Endothelial cell of umbilical vein (primary cell): ENCODE results near the gene RBMS2. TPM values are rescaled to one million over a fixed set of nuclear protein-coding genes. Genes with fewer than 3 reads are reported as not detected.

Experiments used
- BruUV-seq: library from RNA; stranded (reverse); fragments of 400-500 nt; replicated peaks from 2 replicates; lab custom pipeline; 2021; lab: Mats Ljungman, UMichigan
- CTCF ChIA-PET: fragments of 300-600, 350-600 bp; sonication (Branson Sonifier 250); formaldehyde crosslinking; loops from one replicate; lab custom pipeline; 2021; ENCODE audit warnings: antibody characterized with exemption, inconsistent platforms; lab: Charles Lee
- POLR2A ChIA-PET: fragments of 300-600, 350-600 bp; sonication (Branson Sonifier 250); formaldehyde crosslinking; loops from one replicate; lab custom pipeline; 2021; ENCODE audit warnings: antibody characterized with exemption, inconsistent platforms; lab: Charles Lee
- DNase-seq: peaks from one replicate; pipeline ENCODE4 v3.0.0-alpha.2; 2011; ENCODE audit warnings: low read depth, low spot score
- FAIRE-seq: peaks from 2 replicates; lab custom pipeline; 2011; peaks lifted over from hg19 to GRCh38; lab: Jason Lieb, UNC
- H2AFZ ChIP-seq: 2 replicates; pipeline ENCODE4 v1.6.0; 2012; ENCODE audit warnings: low read depth, low read length, control low read depth, inconsistent platforms
- H3K27ac ChIP-seq: 2 replicates; pipeline ENCODE4 v1.5.1; 2011; ENCODE audit warnings: low read depth, mild to moderate bottlenecking, control low read depth, low read length, moderate library complexity; ENCODE audit not compliant: insufficient read depth
- H3K27me3 ChIP-seq, 2 experiments: 2 replicates each; pipeline versions ENCODE4 v1.6.0 to v1.6.1; 2011; ENCODE audit warnings: low read length in 2 of 2, mixed read lengths in 1 of 2; ENCODE audit not compliant: control insufficient read depth in 2 of 2, insufficient read depth in 2 of 2
- H3K36me3 ChIP-seq, 2 experiments: 2 replicates in 1 of 2; 3 replicates in 1 of 2; pipeline ENCODE4 v1.5.1; 2011; ENCODE audit warnings: low read length in 2 of 2, mild to moderate bottlenecking in 1 of 2, moderate library complexity in 1 of 2; ENCODE audit not compliant: control insufficient read depth in 2 of 2, insufficient read depth in 2 of 2; ENCODE audit errors: extremely low read depth in 1 of 2
- H3K4me1 ChIP-seq: 3 replicates; pipeline ENCODE4 v1.5.1; 2011; ENCODE audit warnings: mild to moderate bottlenecking, low read length; ENCODE audit not compliant: control insufficient read depth, insufficient read depth; ENCODE audit errors: extremely low read depth
- H3K4me2 ChIP-seq: 2 replicates; pipeline ENCODE4 v1.6.1; 2011; ENCODE audit warnings: low read length, control low read depth, mixed read lengths; ENCODE audit not compliant: insufficient read depth
- H3K4me3 ChIP-seq, 3 experiments: fragments of 200-600 bp in 1 of 3; sonication (generic), shearing (Covaris generic) in 1 of 3; replicated peaks in 1 of 3; 2 replicates each; pipeline ENCODE4 v1.5.1; 2011 to 2016; ENCODE audit warnings: control low read depth in 3 of 3, low read length in 3 of 3, mild to moderate bottlenecking in 2 of 3, inconsistent platforms in 1 of 3, low read depth in 1 of 3, moderate library complexity in 1 of 3; ENCODE audit not compliant: insufficient read depth in 1 of 3
- H3K79me2 ChIP-seq: 2 replicates; pipeline ENCODE4 v1.6.0; 2012; ENCODE audit warnings: low read length, inconsistent platforms; ENCODE audit not compliant: control insufficient read depth, insufficient read depth
- H3K9ac ChIP-seq: replicated peaks from 2 replicates; pipeline ENCODE3; 2011; ENCODE audit warnings: low read length, control low read depth; ENCODE audit not compliant: insufficient read depth; ENCODE audit errors: extremely low read depth
- H3K9me1 ChIP-seq: replicated peaks from 3 replicates; pipeline ENCODE4 v1.6.0; 2011; ENCODE audit warnings: mild to moderate bottlenecking, low read length; ENCODE audit not compliant: control insufficient read depth, insufficient read depth; ENCODE audit errors: extremely low read depth
- H3K9me3 ChIP-seq: replicated peaks from 2 replicates; pipeline ENCODE4 v1.5.1; 2012; ENCODE audit warnings: low read length, inconsistent platforms; ENCODE audit not compliant: control insufficient read depth, insufficient read depth
- H4K20me1 ChIP-seq: replicated peaks from 2 replicates; pipeline ENCODE3; 2011; ENCODE audit warnings: mild to moderate bottlenecking, low read length; ENCODE audit not compliant: control insufficient read depth, insufficient read depth; ENCODE audit errors: extremely low read depth
- EZH2 ChIP-seq: IDR thresholded peaks from 2 replicates; pipeline ENCODE4 v1.6.1; 2012; ENCODE audit warnings: borderline replicate concordance, low read depth, mild to moderate bottlenecking, moderate library complexity, low read length, inconsistent platforms; ENCODE audit not compliant: severe bottlenecking
- FOS ChIP-seq: IDR thresholded peaks from 2 replicates; pipeline ENCODE4 v1.6.1; 2011; ENCODE audit warnings: mild to moderate bottlenecking, low read length, moderate library complexity, borderline replicate concordance; ENCODE audit not compliant: insufficient read depth
- GATA2 ChIP-seq: IDR thresholded peaks from 2 replicates; pipeline ENCODE4 v1.7.0; 2011; ENCODE audit warnings: low read depth, mild to moderate bottlenecking, moderate library complexity, mixed read lengths, low read length; ENCODE audit not compliant: insufficient read length, insufficient read depth
- JUN ChIP-seq: IDR thresholded peaks from 2 replicates; pipeline ENCODE4 v1.6.1; 2011; ENCODE audit warnings: borderline replicate concordance, low read depth; ENCODE audit not compliant: insufficient read length, insufficient read depth
- MYC ChIP-seq: IDR thresholded peaks from one replicate; pipeline ENCODE4 v1.6.1; 2011; ENCODE audit warnings: mild to moderate bottlenecking, low read depth, low read length
- POLR2A ChIP-seq: IDR thresholded peaks from 2 replicates; pipeline ENCODE4 v1.6.1; 2012; ENCODE audit warnings: low read depth, mild to moderate bottlenecking, control low read depth, low read length
- POLR2AphosphoS5 ChIP-seq: IDR thresholded peaks from 2 replicates; pipeline ENCODE4 v1.6.1; 2012; ENCODE audit warnings: low read depth, mild to moderate bottlenecking, control low read depth, low read length, moderate library complexity; ENCODE audit not compliant: insufficient read depth
- dilution Hi-C: fragments of 300-500 bp; cut with MboI; formaldehyde crosslinking; loops from one replicate; pipeline ENCODE4 v1.15.0; 2019; ENCODE audit warnings: low sequenced_read_pairs; ENCODE audit not compliant: extremely low pct_ligation_motif_present
- intact Hi-C: fragments of 100-400 bp; cut with micrococcal nuclease; formaldehyde crosslinking; loops from one replicate; pipeline ENCODE4 v1.10.0; 2022
- polyA plus RNA-seq, 4 experiments: library from polyadenylated mRNA; depleted of rRNA in 3 of 4; stranded (reverse) in 3 of 4; unstranded in 1 of 4; fragments of >200 nt; gene quantifications; 2 replicates each; pipeline versions ENCODE4 v1.2.1 to v1.2.3, GENCODE V29; 2011 to 2012; ENCODE audit warnings: missing spikeins in 1 of 4
- total RNA-seq: library from RNA; stranded (reverse); gene quantifications from 2 replicates; pipeline ENCODE4 v1.2.3, GENCODE V29; 2021
- TF ChIP-seq, protein P1 (sequence below), 2 donors: IDR thresholded peaks; 1 replicate in 1 of 2; 2 replicates in 1 of 2; pipeline ENCODE4 v1.5.1; 2011; ENCODE audit warnings: low read length in 2 of 2, mild to moderate bottlenecking in 2 of 2, moderate library complexity in 2 of 2, control low read depth in 1 of 2, inconsistent platforms in 1 of 2, low read depth in 1 of 2; ENCODE audit not compliant: insufficient read depth in 1 of 2; ENCODE audit errors: extremely low read depth in 1 of 2
- TF ChIP-seq, protein P2 (sequence below): IDR thresholded peaks from 2 replicates; pipeline ENCODE4 v1.6.1; 2011; ENCODE audit not compliant: insufficient read depth, insufficient read length

The RBMS2 gene
- total and polyA plus RNA-seq, 2 donors (not counting 3 experiments of a cell fraction or from before 2014, with no cell fraction given), result 66.8 to 103 TPM

DNA sequence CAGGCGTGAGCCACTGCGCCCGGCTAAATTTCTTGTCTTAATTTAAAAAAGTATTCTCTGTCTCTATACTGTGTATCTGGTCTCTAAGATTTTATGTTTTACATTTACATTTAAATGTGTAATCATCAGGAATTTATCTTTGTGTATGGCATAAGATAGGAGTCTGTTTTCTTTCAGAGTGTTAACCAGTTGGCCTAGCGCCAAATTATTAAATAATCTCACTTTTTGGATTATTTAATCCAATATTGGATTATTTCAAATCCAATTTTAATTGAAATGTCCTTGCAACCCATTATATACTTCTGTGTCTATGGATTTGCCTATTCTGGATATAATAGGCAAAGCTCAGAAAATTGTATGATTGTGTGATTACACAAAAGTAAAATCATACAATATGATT, 63.5 kb downstream of the RBMS2 start:
- Histone ChIP-seq H3K4me1 (peaks cover 20% of the 10 kb centered on the region), H3K27me3 (no peaks in the 10 kb centered on the region), H3K4me2 (no peak overlapping the region), H4K20me1 (no peaks in the 10 kb centered on the region), H2AFZ (no peak overlapping the region), H3K9me3 (no peaks in the 10 kb centered on the region), H3K4me3 (no peak overlapping the region), H3K9ac (no peak overlapping the region), H3K9me1 (no peaks in the 10 kb centered on the region), H3K36me3 (peaks cover 22 to 26% of the 10 kb centered on the region in 2 experiments), H3K27ac (no peak overlapping the region), H3K79me2 (no peaks in the 10 kb centered on the region)
- ChIA-PET CTCF (interaction anchor here (2.1 to 2.2 kb wide), 3 partner anchors 12 to 71 kb away, joined by 7 to 12 read pairs (median 8); no protein-coding TSS in a partner anchor), POLR2A (no interaction called here)
- intact Hi-C loops (no loop called here), dilution Hi-C loops (no loop called here)
- DNase-seq (no peak), FAIRE-seq (no peak)
- TF ChIP-seq JUN, result no peak
- no peak for TF ChIP-seq FOS
- no peak for TF ChIP-seq POLR2AphosphoS5
- TF ChIP-seq EZH2, result no peak
- TF ChIP-seq, protein P1, sequence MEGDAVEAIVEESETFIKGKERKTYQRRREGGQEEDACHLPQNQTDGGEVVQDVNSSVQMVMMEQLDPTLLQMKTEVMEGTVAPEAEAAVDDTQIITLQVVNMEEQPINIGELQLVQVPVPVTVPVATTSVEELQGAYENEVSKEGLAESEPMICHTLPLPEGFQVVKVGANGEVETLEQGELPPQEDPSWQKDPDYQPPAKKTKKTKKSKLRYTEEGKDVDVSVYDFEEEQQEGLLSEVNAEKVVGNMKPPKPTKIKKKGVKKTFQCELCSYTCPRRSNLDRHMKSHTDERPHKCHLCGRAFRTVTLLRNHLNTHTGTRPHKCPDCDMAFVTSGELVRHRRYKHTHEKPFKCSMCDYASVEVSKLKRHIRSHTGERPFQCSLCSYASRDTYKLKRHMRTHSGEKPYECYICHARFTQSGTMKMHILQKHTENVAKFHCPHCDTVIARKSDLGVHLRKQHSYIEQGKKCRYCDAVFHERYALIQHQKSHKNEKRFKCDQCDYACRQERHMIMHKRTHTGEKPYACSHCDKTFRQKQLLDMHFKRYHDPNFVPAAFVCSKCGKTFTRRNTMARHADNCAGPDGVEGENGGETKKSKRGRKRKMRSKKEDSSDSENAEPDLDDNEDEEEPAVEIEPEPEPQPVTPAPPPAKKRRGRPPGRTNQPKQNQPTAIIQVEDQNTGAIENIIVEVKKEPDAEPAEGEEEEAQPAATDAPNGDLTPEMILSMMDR (IDR thresholded peaks at IDR 0.05; ENCODE audit: extremely low read depth in 1 of 2, insufficient read depth in 1 of 2, low read depth in 1 of 2, low read length in 2 of 2), result no peak
- no peak for TF ChIP-seq MYC
- TF ChIP-seq GATA2, result no peak
- no peak for TF ChIP-seq POLR2A
- TF ChIP-seq, protein P2, sequence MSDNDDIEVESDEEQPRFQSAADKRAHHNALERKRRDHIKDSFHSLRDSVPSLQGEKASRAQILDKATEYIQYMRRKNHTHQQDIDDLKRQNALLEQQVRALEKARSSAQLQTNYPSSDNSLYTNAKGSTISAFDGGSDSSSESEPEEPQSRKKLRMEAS, result no peak
- no TSS peak for BruUV-seq
